Progenitor cell of endocrine pancreas (in vitro differentiated cells): ENCODE results near the gene GJB4. TPM values are rescaled to one million over a fixed set of nuclear protein-coding genes. Genes with fewer than 3 reads are reported as not detected.

ENCODE experiments used
- DNase-seq: peaks from one replicate; pipeline ENCODE4 v3.0.0; 2021; ENCODE audit warnings: low spot score; ENCODE audit not compliant: unreplicated experiment
- H3K27ac Mint-ChIP-seq: 2 replicates; pipeline ENCODE4 v1.8.0; 2021; ENCODE audit warnings: mild to moderate bottlenecking, moderate library complexity, mixed read lengths
- H3K27me3 Mint-ChIP-seq: 2 replicates; pipeline ENCODE4 v1.8.0; 2021; ENCODE audit warnings: mixed read lengths
- H3K36me3 Mint-ChIP-seq: 2 replicates; pipeline ENCODE4 v1.8.0; 2022; ENCODE audit warnings: mixed read lengths; ENCODE audit not compliant: insufficient read depth
- H3K4me1 Mint-ChIP-seq: 2 replicates; pipeline ENCODE4 v1.8.0; 2021; ENCODE audit warnings: low read depth, mixed read lengths
- H3K4me3 Mint-ChIP-seq: 2 replicates; pipeline ENCODE4 v1.8.0; 2021; ENCODE audit warnings: low read depth, mild to moderate bottlenecking, moderate library complexity, mixed read lengths
- H3K9me3 Mint-ChIP-seq: 2 replicates; pipeline ENCODE4 v1.8.0; 2021; ENCODE audit warnings: low read depth, mixed read lengths
- CTCF ChIP-seq: fragments of 200-600 bp; sonication (generic); IDR thresholded peaks from one replicate; pipeline ENCODE4 v1.5.0; 2021; ENCODE audit warnings: antibody characterized with exemption, mild to moderate bottlenecking; ENCODE audit not compliant: unreplicated experiment
- total RNA-seq: library from RNA; stranded (reverse); gene quantifications from 2 replicates; pipeline ENCODE4 v1.2.1, GENCODE V29; 2021

The GJB4 gene
- total RNA-seq, 1 donor from 2014 or later, result not detected

- peak overlapping the region; percentile 53 for H3K27ac Mint-ChIP-seq
- H3K27me3 Mint-ChIP-seq, result peaks cover 41% of the 10 kb centered on the region
- H3K36me3 Mint-ChIP-seq, result no peaks in the 10 kb centered on the region
- peak; percentile 94 for DNase-seq
- H3K9me3 Mint-ChIP-seq, result no peaks in the 10 kb centered on the region
- H3K4me1 Mint-ChIP-seq, result peaks cover 13% of the 10 kb centered on the region
- H3K4me3 Mint-ChIP-seq, result no peak overlapping the region
- peak; percentile 97 for TF ChIP-seq CTCF
Measured at GRCh38 chr1:34742667-34743270, 16.8 kb upstream of the GJB4 start.

- TF ChIP-seq CTCF, result no peak
- H3K36me3 Mint-ChIP-seq, result no peaks in the 10 kb centered on the region
- DNase-seq, result no peak
- H3K27me3 Mint-ChIP-seq, result peaks cover 51% of the 10 kb centered on the region
- H3K4me1 Mint-ChIP-seq, result peaks cover 13% of the 10 kb centered on the region
- no peak overlapping the region for H3K4me3 Mint-ChIP-seq
- H3K27ac Mint-ChIP-seq, result no peak overlapping the region
- no peaks in the 10 kb centered on the region for H3K9me3 Mint-ChIP-seq
Measured at GRCh38 chr1:34743775-34744174, 15.8 kb upstream of the GJB4 start.

- Mint-ChIP-seq H3K27ac (no peak overlapping the region), H3K4me1 (peaks cover 14% of the 10 kb centered on the region), H3K4me3 (no peak overlapping the region), H3K36me3 (no peaks in the 10 kb centered on the region), H3K27me3 (peaks cover 53% of the 10 kb centered on the region), H3K9me3 (no peaks in the 10 kb centered on the region)
- DNase-seq, result no peak
- TF ChIP-seq CTCF, result no peak
Measured at GRCh38 chr1:34744851-34745250, 14.7 kb upstream of the GJB4 start.

GRCh38 chr1:34745666-34746065 is 13.9 kb upstream of the GJB4 start:
- Mint-ChIP-seq H3K4me3 (no peak overlapping the region), H3K36me3 (no peaks in the 10 kb centered on the region), H3K27me3 (peaks cover 53% of the 10 kb centered on the region), H3K27ac (no peak overlapping the region), H3K9me3 (no peaks in the 10 kb centered on the region), H3K4me1 (peaks cover 13% of the 10 kb centered on the region)
- DNase-seq, result no peak
- no peak for TF ChIP-seq CTCF

GRCh38 chr1:34746101-34746500 is 13.4 kb upstream of the GJB4 start:
- Mint-ChIP-seq H3K36me3 (no peaks in the 10 kb centered on the region), H3K27ac (no peak overlapping the region), H3K27me3 (peaks cover 54% of the 10 kb centered on the region), H3K4me3 (no peak overlapping the region), H3K9me3 (no peaks in the 10 kb centered on the region), H3K4me1 (peaks cover 13% of the 10 kb centered on the region)
- no peak for TF ChIP-seq CTCF
- no peak for DNase-seq
